Measurements from ENCODE around the gene LHX6.

DNA sequence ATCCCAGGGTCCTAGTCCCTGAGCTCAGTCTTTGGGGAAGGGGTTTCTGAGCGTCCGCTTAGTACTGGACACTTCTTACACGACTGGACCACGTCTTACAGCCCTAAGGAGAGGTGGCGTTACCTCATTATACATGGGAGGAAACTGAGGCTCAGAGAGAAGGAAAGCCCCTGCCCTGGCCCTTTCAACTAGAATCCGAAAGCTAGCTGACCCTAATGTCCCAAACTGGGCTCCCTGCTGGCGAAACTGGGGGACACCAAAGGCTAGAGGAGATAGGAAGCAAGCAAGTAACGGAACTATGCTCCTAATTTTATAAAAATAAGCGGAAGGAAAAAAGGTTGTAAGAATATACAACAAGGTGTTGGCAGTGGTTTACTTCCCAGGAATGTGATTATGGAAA lies 14.2 kb downstream of the LHX6 start:
- TF ChIP-seq, protein P1, sequence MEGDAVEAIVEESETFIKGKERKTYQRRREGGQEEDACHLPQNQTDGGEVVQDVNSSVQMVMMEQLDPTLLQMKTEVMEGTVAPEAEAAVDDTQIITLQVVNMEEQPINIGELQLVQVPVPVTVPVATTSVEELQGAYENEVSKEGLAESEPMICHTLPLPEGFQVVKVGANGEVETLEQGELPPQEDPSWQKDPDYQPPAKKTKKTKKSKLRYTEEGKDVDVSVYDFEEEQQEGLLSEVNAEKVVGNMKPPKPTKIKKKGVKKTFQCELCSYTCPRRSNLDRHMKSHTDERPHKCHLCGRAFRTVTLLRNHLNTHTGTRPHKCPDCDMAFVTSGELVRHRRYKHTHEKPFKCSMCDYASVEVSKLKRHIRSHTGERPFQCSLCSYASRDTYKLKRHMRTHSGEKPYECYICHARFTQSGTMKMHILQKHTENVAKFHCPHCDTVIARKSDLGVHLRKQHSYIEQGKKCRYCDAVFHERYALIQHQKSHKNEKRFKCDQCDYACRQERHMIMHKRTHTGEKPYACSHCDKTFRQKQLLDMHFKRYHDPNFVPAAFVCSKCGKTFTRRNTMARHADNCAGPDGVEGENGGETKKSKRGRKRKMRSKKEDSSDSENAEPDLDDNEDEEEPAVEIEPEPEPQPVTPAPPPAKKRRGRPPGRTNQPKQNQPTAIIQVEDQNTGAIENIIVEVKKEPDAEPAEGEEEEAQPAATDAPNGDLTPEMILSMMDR (IDR thresholded peaks at IDR 0.05 in 8 of 11, conservative IDR thresholded peaks at IDR 0.05 in 3 of 11): no peak
- TF ChIP-seq POLR2A (IDR thresholded peaks at IDR 0.05) (no peak), POLR2AphosphoS5 (IDR thresholded peaks at IDR 0.05) (no peak)
